Colonic mucosa (tissue), 4 donors: ENCODE measurements around the gene HACD4. TPM values are rescaled to one million over a fixed set of nuclear protein-coding genes. Genes with fewer than 3 reads are reported as not detected.
A peak's percentile ranks its signal among the peaks of the same experiment; 100 is the strongest.

ENCODE experiments used
- DNase-seq: peaks from one replicate; pipeline ENCODE4 v3.0.0-alpha.2; 2020
- H3K27ac ChIP-seq: fragments of 200-600 bp; one replicate; pipeline ENCODE4 v1.8.0; 2021
- H3K27me3 ChIP-seq: fragments of 200-600 bp; one replicate; pipeline ENCODE4 v1.8.0; 2021
- H3K36me3 ChIP-seq: fragments of 200-600 bp; one replicate; pipeline ENCODE4 v1.8.0; 2021
- H3K4me1 ChIP-seq: fragments of 200-600 bp; one replicate; pipeline ENCODE4 v1.8.0; 2021; ENCODE audit warnings: mild to moderate bottlenecking
- H3K4me3 ChIP-seq: fragments of 200-600 bp; one replicate; pipeline ENCODE4 v1.8.0; 2021
- H3K9ac ChIP-seq, 2 donors: one replicate each; pipeline ENCODE4 v1.7.0; 2013; ENCODE audit warnings: control low read depth in 2 of 2, low read depth in 2 of 2, low read length in 2 of 2
- H3K9me3 ChIP-seq: fragments of 200-600 bp; one replicate; pipeline ENCODE4 v1.8.0; 2021
- intact Hi-C: fragments of 100-400 bp; cut with DNase I; formaldehyde crosslinking; loops from one replicate; pipeline ENCODE4 v1.14.1; 2022
- total RNA-seq, 2 donors: library from RNA; stranded (reverse); fragmentation: NEBNext Ultra II Directional in 1 of 2; extraction: Animal tissue kit (Norgen Biotek cat#: 25700) in 1 of 2; gene quantifications; one replicate each; pipeline ENCODE4 v1.2.1, GENCODE V29; 2021
- TF ChIP-seq, protein P1 (sequence below): fragments of 200-600 bp; IDR thresholded peaks from one replicate; pipeline ENCODE4 v1.8.0; 2022; ENCODE audit warnings: antibody characterized with exemption, mild to moderate bottlenecking
- donor health status: healthy.
- donor health status: DM: no; HTN: no; CAD: no.
- donor health status: DM: no; HTN: no; CAD: no.

Gene HACD4
- total RNA-seq, 2 donors from 2014 or later, result 0.67 to 2.5 TPM

DNA sequence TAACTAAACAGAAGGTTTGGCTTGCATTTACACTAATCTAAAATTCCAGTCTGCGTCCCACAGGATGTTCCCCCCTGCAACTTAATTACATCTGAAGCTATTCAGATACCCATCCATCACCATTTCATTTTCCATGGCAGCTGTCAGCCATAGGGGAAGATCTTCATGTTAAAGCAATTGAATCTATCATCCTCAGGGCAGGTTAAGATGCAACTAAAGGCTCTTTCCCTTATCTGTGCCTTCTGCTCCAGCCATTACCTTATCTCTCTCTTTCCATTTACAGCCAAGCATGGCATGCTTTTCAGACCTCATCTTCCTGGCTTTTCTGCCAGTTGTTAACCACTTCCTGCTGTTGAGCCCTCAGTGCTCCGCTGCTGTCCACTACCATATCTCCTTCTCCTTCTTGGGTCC is 15.8 kb upstream of the HACD4 start:
- DNase-seq, result no peak
- Histone ChIP-seq H3K4me3 (no peak overlapping the region), H3K36me3 (no peaks in the 10 kb centered on the region), H3K27me3 (no peaks in the 10 kb centered on the region), H3K4me1 (no peaks in the 10 kb centered on the region), H3K27ac (no peak overlapping the region), H3K9ac (no peak overlapping the region), H3K9me3 (no peaks in the 10 kb centered on the region)
- TF ChIP-seq, protein P1, sequence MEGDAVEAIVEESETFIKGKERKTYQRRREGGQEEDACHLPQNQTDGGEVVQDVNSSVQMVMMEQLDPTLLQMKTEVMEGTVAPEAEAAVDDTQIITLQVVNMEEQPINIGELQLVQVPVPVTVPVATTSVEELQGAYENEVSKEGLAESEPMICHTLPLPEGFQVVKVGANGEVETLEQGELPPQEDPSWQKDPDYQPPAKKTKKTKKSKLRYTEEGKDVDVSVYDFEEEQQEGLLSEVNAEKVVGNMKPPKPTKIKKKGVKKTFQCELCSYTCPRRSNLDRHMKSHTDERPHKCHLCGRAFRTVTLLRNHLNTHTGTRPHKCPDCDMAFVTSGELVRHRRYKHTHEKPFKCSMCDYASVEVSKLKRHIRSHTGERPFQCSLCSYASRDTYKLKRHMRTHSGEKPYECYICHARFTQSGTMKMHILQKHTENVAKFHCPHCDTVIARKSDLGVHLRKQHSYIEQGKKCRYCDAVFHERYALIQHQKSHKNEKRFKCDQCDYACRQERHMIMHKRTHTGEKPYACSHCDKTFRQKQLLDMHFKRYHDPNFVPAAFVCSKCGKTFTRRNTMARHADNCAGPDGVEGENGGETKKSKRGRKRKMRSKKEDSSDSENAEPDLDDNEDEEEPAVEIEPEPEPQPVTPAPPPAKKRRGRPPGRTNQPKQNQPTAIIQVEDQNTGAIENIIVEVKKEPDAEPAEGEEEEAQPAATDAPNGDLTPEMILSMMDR, result no peak
- intact Hi-C loops, result no loop called here

- intact Hi-C loops, result no loop called here
- DNase-seq, result no peak
- H3K4me1 ChIP-seq, result no peaks in the 10 kb centered on the region
- TF ChIP-seq, protein P1, result no peak
- no peak overlapping the region for H3K27ac ChIP-seq
- no peaks in the 10 kb centered on the region for H3K9me3 ChIP-seq
- no peaks in the 10 kb centered on the region for H3K36me3 ChIP-seq
- no peak overlapping the region for H3K9ac ChIP-seq
- H3K27me3 ChIP-seq, result no peaks in the 10 kb centered on the region
- no peak overlapping the region for H3K4me3 ChIP-seq
These were observed 12.4 kb upstream of the HACD4 start for GRCh38 chr9:21043841-21044240.

GRCh38 chr9:21042466-21042865 is 11.0 kb upstream of the HACD4 start:
- DNase-seq, result no peak
- Histone ChIP-seq H3K4me3 (no peak overlapping the region), H3K9me3 (no peaks in the 10 kb centered on the region), H3K27ac (no peak overlapping the region), H3K4me1 (no peaks in the 10 kb centered on the region), H3K9ac (no peak overlapping the region), H3K36me3 (no peaks in the 10 kb centered on the region), H3K27me3 (no peaks in the 10 kb centered on the region)
- intact Hi-C loops, result no loop called here
- TF ChIP-seq, protein P1, result no peak

- Histone ChIP-seq H3K4me3 (no peak overlapping the region), H3K36me3 (no peaks in the 10 kb centered on the region), H3K9ac (no peak overlapping the region), H3K9me3 (no peaks in the 10 kb centered on the region), H3K27ac (no peak overlapping the region), H3K27me3 (no peaks in the 10 kb centered on the region), H3K4me1 (no peaks in the 10 kb centered on the region)
- TF ChIP-seq, protein P1, result no peak
- no peak for DNase-seq
- intact Hi-C loops, result no loop called here
These were observed 7.9 kb upstream of the HACD4 start for GRCh38 chr9:21039302-21039701.

GRCh38 chr9:21037278-21037677 is 5.8 kb upstream of the HACD4 start:
- TF ChIP-seq, protein P1, result no peak
- no peak overlapping the region for H3K9ac ChIP-seq
- H3K4me1 ChIP-seq, result no peaks in the 10 kb centered on the region
- H3K27ac ChIP-seq, result no peak overlapping the region
- intact Hi-C loops, result no loop called here
- H3K4me3 ChIP-seq, result no peak overlapping the region
- no peak for DNase-seq
- no peaks in the 10 kb centered on the region for H3K36me3 ChIP-seq
- no peaks in the 10 kb centered on the region for H3K9me3 ChIP-seq
- no peaks in the 10 kb centered on the region for H3K27me3 ChIP-seq

DNA sequence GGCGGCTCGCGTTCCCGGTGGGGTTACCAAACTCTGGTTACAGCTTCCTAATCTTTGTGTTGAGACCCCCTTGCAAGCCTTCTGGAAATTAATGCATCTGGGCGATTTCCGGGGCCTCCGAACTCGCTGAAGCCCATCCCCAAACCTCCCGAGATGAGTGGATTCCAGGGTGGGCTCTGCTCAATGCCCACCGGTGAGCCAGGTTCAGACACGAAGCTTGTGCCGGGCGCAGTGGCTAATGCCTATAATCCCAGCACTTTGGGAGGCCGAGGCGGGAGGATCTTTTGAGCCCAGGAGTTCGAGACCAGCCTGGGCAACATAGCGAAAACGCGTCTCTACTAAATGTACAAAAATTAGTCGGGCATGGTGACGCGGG is 356 bp upstream of the HACD4 start:
- Histone ChIP-seq H3K4me3 (peak overlapping the region; percentile 49), H3K9ac (peak overlapping the region; percentile 4 to 31), H3K36me3 (no peaks in the 10 kb centered on the region), H3K27me3 (no peaks in the 10 kb centered on the region), H3K4me1 (no peaks in the 10 kb centered on the region), H3K9me3 (no peaks in the 10 kb centered on the region), H3K27ac (peak overlapping the region; percentile 77)
- TF ChIP-seq, protein P1, result no peak
- no peak for DNase-seq
- intact Hi-C loops, result no loop called here
